GOT3 (cell line): ENCODE results near the gene GATD1.

Source experiments
- DNase-seq: peaks from one replicate; lab custom pipeline; 2025; ENCODE audit warnings: mixed read lengths; lab: John Stamatoyannopoulos, UW

GATD1 gene

GRCh38 chr11:726278-727220 is 50.7 kb downstream of the GATD1 start:
- no peak for DNase-seq

GRCh38 chr11:725624-726202 is 51.6 kb downstream of the GATD1 start:
- no peak for DNase-seq

- no peak for DNase-seq
Measured at GRCh38 chr11:724778-725386, 52.4 kb downstream of the GATD1 start.

- no peak for DNase-seq
Measured at GRCh38 chr11:724049-724777, 53.1 kb downstream of the GATD1 start.

GRCh38 chr11:723120-723883 is 54.0 kb downstream of the GATD1 start:
- DNase-seq, result no peak

GRCh38 chr11:722346-722811 is 54.9 kb downstream of the GATD1 start:
- DNase-seq, result no peak

- no peak for DNase-seq
Measured at GRCh38 chr11:721741-722345, 55.4 kb downstream of the GATD1 start.

- DNase-seq, result no peak
Measured at GRCh38 chr11:721247-721740, 56.0 kb downstream of the GATD1 start.

- DNase-seq, result no peak
Measured at GRCh38 chr11:720642-721246, 56.5 kb downstream of the GATD1 start.

- DNase-seq, result no peak
Measured at GRCh38 chr11:720017-720641, 57.2 kb downstream of the GATD1 start.

GRCh38 chr11:719214-720016 is 57.9 kb downstream of the GATD1 start:
- DNase-seq, result no peak
